Subcutaneous adipose tissue (tissue), 4 donors: ENCODE measurements around the gene XRCC4. TPM values are rescaled to one million over a fixed set of nuclear protein-coding genes. Genes with fewer than 3 reads are reported as not detected.

ENCODE experiments used
- total RNA-seq, 4 donors: library from RNA; depleted of rRNA; stranded (reverse); fragments of >200 nt; gene quantifications; one replicate each; pipeline ENCODE4 v1.1.0, GENCODE V29; 2016
- TF ChIP-seq, protein P1 (sequence below): fragments of 450-650 bp; IDR thresholded peaks from one replicate; pipeline ENCODE4 v1.5.1; 2016; ENCODE audit warnings: low read depth, mild to moderate bottlenecking, control low read depth, antibody characterized with exemption, moderate library complexity

Gene XRCC4
- total RNA-seq, 4 donors from 2014 or later: 6.6 to 18.1 (median 13.5) TPM

- TF ChIP-seq, protein P1, sequence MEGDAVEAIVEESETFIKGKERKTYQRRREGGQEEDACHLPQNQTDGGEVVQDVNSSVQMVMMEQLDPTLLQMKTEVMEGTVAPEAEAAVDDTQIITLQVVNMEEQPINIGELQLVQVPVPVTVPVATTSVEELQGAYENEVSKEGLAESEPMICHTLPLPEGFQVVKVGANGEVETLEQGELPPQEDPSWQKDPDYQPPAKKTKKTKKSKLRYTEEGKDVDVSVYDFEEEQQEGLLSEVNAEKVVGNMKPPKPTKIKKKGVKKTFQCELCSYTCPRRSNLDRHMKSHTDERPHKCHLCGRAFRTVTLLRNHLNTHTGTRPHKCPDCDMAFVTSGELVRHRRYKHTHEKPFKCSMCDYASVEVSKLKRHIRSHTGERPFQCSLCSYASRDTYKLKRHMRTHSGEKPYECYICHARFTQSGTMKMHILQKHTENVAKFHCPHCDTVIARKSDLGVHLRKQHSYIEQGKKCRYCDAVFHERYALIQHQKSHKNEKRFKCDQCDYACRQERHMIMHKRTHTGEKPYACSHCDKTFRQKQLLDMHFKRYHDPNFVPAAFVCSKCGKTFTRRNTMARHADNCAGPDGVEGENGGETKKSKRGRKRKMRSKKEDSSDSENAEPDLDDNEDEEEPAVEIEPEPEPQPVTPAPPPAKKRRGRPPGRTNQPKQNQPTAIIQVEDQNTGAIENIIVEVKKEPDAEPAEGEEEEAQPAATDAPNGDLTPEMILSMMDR: no peak
Measured at GRCh38 chr5:83360573-83360972, 283.2 kb downstream of the XRCC4 start.

DNA sequence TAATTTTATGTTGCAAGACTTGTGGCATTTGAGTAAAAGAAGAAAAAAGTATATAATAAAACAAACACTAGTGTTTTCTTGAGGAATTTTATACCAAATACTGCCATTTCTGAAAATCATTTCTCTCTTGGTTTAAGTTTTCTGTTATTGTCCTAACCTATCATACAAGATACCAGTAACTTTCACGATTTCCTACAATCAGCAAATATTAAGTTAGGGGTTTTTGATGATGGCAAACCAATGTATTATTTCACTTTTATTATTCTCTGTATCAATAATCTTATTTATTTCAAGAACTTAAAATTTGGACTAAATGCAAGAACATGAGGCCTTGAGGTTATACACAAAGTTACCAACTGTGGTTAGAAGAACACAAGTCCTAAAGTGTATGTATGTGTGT is 285.2 kb downstream of the XRCC4 start:
- TF ChIP-seq, protein P1: no peak

- TF ChIP-seq, protein P1: no peak
Measured at GRCh38 chr5:83363111-83363885, 286.0 kb downstream of the XRCC4 start.

DNA sequence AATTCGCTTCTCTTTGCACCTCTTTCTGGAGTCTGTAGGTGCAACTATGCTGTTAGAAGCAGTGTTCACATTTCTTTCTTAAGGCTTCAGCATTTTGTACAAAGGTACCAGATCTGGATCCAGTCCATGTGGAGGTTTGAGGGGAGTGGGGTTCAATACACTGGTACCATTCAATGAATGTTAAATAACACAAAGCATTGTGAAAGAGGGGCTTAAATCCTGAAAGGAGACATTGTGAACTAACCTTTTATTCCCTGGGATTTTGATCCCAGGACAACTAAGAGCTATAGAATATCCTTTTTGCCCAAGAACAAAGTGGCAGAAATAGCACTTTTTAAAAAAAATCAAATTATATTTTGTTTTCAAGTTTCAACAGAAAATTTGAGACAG is 286.5 kb downstream of the XRCC4 start:
- TF ChIP-seq, protein P1: no peak

DNA sequence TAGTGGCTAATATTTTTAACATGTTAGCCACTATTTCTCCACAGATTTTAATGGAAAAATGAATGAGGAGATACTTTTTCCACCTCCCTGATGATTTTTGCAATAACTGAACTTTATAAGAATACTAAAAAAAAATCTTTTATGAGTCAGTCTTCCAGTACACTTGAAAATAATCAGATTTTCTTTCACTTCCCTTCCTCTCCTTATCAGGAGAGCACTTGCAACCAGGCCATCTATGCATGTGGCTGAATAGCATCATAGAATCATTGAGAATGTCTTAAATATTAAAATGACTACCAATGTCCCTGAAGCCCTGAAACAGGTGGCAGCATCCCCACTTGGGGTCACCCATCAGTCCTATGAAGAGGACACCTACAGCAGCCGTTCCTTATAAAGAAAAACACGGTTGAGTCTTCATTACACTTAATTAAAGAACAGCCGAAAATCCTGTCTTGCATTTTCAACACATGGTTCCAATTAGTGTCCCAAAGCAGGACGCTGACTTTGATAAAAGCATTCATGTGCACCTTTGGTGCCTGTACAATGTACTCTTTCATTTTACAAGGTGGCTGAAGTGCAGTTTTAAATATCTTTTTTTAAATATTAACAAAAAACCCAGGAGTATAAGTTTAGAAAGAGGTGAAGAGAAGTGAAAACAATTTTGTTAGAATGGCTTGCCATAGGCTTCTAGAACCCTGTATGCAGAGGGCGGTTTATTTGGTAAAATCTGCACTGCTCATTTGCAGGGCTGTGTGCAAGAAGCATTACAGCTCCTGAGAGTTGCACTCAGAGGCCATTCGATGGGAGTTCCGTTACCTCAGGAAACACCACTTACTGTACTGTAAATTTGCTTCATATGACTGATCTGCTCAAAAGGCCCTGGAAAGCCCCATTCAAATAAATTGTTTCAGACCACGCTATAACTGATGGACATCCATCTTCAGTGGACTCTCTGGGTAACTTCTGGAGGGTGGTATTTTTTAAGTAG is 287.3 kb downstream of the XRCC4 start:
- TF ChIP-seq, protein P1: no peak

GRCh38 chr5:83368319-83368718 is 291.0 kb downstream of the XRCC4 start:
- TF ChIP-seq, protein P1: no peak

GRCh38 chr5:83368835-83369234 is 291.5 kb downstream of the XRCC4 start:
- TF ChIP-seq, protein P1: no peak
